ENCODE data around the gene EXOC3L1. TPM values are rescaled to one million over a fixed set of nuclear protein-coding genes. Genes with fewer than 3 reads are reported as not detected.

The EXOC3L1 gene
- total RNA-seq, 4 donors from 2014 or later, result 3.0 to 6.7 TPM; not detected in 2

GRCh38 chr16:67148221-67148620, 41.7 kb downstream of the EXOC3L1 start:
- TF ChIP-seq EP300 (IDR thresholded peaks at IDR 0.05; ENCODE audit: low read depth) (no peak), POLR2AphosphoS5 (IDR thresholded peaks at IDR 0.05) (no peak), CTCF (IDR thresholded peaks at IDR 0.05) (no peak), POLR2A (IDR thresholded peaks at IDR 0.05) (no peak)
- no peak overlapping the region for H3K4me3 ChIP-seq
- H3K9me3 ChIP-seq, result no peaks in the 10 kb centered on the region
- 100% methylated on average over 2 of the region's 2 CpGs; no CpG with 5 or more reads in 1 of the 2 donors for WGBS, 2 donors (ENCODE audit: low coverage in 1 of 2)
- peaks cover 16% of the 10 kb centered on the region for H3K27me3 ChIP-seq
- peaks cover 0 to 31% (median 5%) of the 10 kb centered on the region in 4 donors for H3K36me3 ChIP-seq
- no peak overlapping the region for H3K27ac ChIP-seq
- DNase-seq, result no peak
- intact Hi-C loops (cut with DNase I; ENCODE audit: low total_unique reads), result no loop called here
- in situ Hi-C loops (cut with MboI; ENCODE audit: low pct_ligation_motif_present in 1 of 4, low pct_unique_long_range_greater_than_20kb in 1 of 4, low sequenced_read_pairs in 3 of 4), result no loop called here
- H3K4me1 ChIP-seq, result peaks cover 7 to 15% (median 12%) of the 10 kb centered on the region in 4 donors

- TF ChIP-seq POLR2A (IDR thresholded peaks at IDR 0.05) (no peak), POLR2AphosphoS5 (IDR thresholded peaks at IDR 0.05) (no peak), CTCF (IDR thresholded peaks at IDR 0.05) (no peak)
- in situ Hi-C loops (cut with MboI; ENCODE audit: low pct_ligation_motif_present in 1 of 4, low pct_unique_long_range_greater_than_20kb in 1 of 4, low sequenced_read_pairs in 3 of 4) (no loop called here), intact Hi-C loops (cut with DNase I; ENCODE audit: low total_unique reads) (no loop called here)
- peaks cover 0 to 37% (median 6%) of the 10 kb centered on the region in 4 donors for H3K36me3 ChIP-seq
- peaks cover 16% of the 10 kb centered on the region for H3K27me3 ChIP-seq
- H3K4me1 ChIP-seq, result peaks cover 7 to 15% (median 12%) of the 10 kb centered on the region in 4 donors
- no peak overlapping the region for H3K4me3 ChIP-seq
- no peak for DNase-seq
- no peaks in the 10 kb centered on the region for H3K9me3 ChIP-seq
- WGBS, 2 donors (ENCODE audit: low coverage in 1 of 2), result 93 to 100% methylated on average over 2 to 4 of the region's 4 CpGs
- H3K27ac ChIP-seq, result no peak overlapping the region
Measured at GRCh38 chr16:67147437-67148140, 42.3 kb downstream of the EXOC3L1 start.

GRCh38 chr16:67146523-67147357, 43.2 kb downstream of the EXOC3L1 start:
- in situ Hi-C loops (cut with MboI; ENCODE audit: low pct_ligation_motif_present in 1 of 4, low pct_unique_long_range_greater_than_20kb in 1 of 4, low sequenced_read_pairs in 3 of 4), result no loop called here
- Histone ChIP-seq H3K36me3 (peaks cover 0 to 46% (median 6%) of the 10 kb centered on the region in 4 donors), H3K27me3 (peaks cover 16% of the 10 kb centered on the region), H3K27ac (no peak overlapping the region), H3K4me3 (no peak overlapping the region), H3K4me1 (peaks cover 7 to 15% (median 12%) of the 10 kb centered on the region in 4 donors), H3K9me3 (no peaks in the 10 kb centered on the region)
- WGBS, 2 donors (ENCODE audit: low coverage in 1 of 2), result 86 to 100% methylated on average over 1 to 7 of the region's 7 CpGs
- no peak for TF ChIP-seq POLR2A (IDR thresholded peaks at IDR 0.05)
- TF ChIP-seq CTCF (IDR thresholded peaks at IDR 0.05), result no peak
- TF ChIP-seq POLR2AphosphoS5 (IDR thresholded peaks at IDR 0.05), result no peak
- TF ChIP-seq EP300 (IDR thresholded peaks at IDR 0.05; ENCODE audit: low read depth), result no peak
- intact Hi-C loops (cut with DNase I; ENCODE audit: low total_unique reads), result no loop called here
- no peak for DNase-seq

GRCh38 chr16:67145746-67146145, 44.2 kb downstream of the EXOC3L1 start:
- peaks cover 13% of the 10 kb centered on the region for H3K27me3 ChIP-seq
- intact Hi-C loops (cut with DNase I; ENCODE audit: low total_unique reads), result no loop called here
- in situ Hi-C loops (cut with MboI; ENCODE audit: low pct_ligation_motif_present in 1 of 4, low pct_unique_long_range_greater_than_20kb in 1 of 4, low sequenced_read_pairs in 3 of 4), result no loop called here
- 94% methylated on average over 2 of the region's 2 CpGs; no CpG with 5 or more reads in 1 of the 2 donors for WGBS, 2 donors (ENCODE audit: low coverage in 1 of 2)
- no peak overlapping the region for H3K27ac ChIP-seq
- H3K9me3 ChIP-seq, result no peaks in the 10 kb centered on the region
- peaks cover 0 to 9% (median 7%) of the 10 kb centered on the region in 4 donors for H3K4me1 ChIP-seq
- H3K36me3 ChIP-seq, result peaks cover 0 to 56% (median 10%) of the 10 kb centered on the region in 4 donors
- DNase-seq, result no peak
- TF ChIP-seq EP300 (IDR thresholded peaks at IDR 0.05; ENCODE audit: low read depth) (no peak), POLR2A (IDR thresholded peaks at IDR 0.05) (no peak), CTCF (IDR thresholded peaks at IDR 0.05) (no peak), POLR2AphosphoS5 (IDR thresholded peaks at IDR 0.05) (no peak)
- H3K4me3 ChIP-seq, result no peak overlapping the region
